Suprapubic skin (tissue), 4 donors: ENCODE measurements around the gene HOXA4.
A peak's percentile ranks its signal among the peaks of the same experiment; 100 is the strongest.

Source experiments
- CTCF ChIP-seq, 2 donors: fragments of 200-600 bp in 1 of 2; fragments of 450-650 bp in 1 of 2; sonication (generic) in 1 of 2; IDR thresholded peaks; one replicate each; pipeline ENCODE4 v1.5.1; 2016 to 2019; ENCODE audit warnings: antibody characterized with exemption in 2 of 2, mild to moderate bottlenecking in 1 of 2, moderate library complexity in 1 of 2
- EP300 ChIP-seq: sonication (generic); formaldehyde crosslinking; IDR thresholded peaks from one replicate; pipeline ENCODE4 v1.6.1; 2017; ENCODE audit warnings: antibody characterized with exemption
- POLR2A ChIP-seq, 2 donors: fragments of 450-650 bp; IDR thresholded peaks; one replicate each; pipeline ENCODE4 v1.6.1; 2017; ENCODE audit warnings: antibody characterized with exemption in 2 of 2, mild to moderate bottlenecking in 2 of 2, moderate library complexity in 2 of 2
- POLR2AphosphoS5 ChIP-seq, 3 donors: sonication (generic); formaldehyde crosslinking; IDR thresholded peaks; one replicate each; pipeline ENCODE4 v1.6.1; 2017; ENCODE audit warnings: antibody characterized with exemption in 3 of 3

DNA sequence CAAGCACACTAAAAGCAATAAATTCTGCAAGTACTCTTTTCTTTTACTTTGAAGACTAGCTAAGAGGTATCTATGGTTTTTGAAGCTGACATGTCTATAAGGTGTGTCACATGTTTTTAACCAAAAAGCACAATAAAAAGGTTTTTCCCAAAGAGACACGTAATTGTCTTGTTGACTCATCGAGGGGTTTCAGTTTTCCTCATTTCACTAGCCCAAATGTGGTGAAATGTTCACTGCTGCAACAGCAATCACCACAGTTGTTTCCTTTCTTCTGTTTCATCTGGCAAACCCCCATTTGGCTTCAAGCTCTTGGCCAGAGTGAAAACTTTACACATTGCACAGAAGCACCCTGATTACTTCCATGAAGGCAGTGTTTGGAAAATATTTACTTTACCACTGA lies 3.8 kb upstream of the HOXA4 start:
- TF ChIP-seq CTCF (IDR thresholded peaks at IDR 0.05) (no peak), EP300 (no peak), POLR2AphosphoS5 (IDR thresholded peaks at IDR 0.05) (peak in 1 of 3 donors; percentile 73), POLR2A (IDR thresholded peaks at IDR 0.05) (no peak)
